HT-29 (cell line): Measurements from ENCODE around the gene EXOSC7. TPM values are rescaled to one million over a fixed set of nuclear protein-coding genes. Genes with fewer than 3 reads are reported as not detected.

Experiments used
- DNase-seq: peaks from one replicate; pipeline ENCODE4 v3.0.0-alpha.2; 2015; ENCODE audit warnings: low spot score
- total RNA-seq: library from RNA; depleted of rRNA; stranded (reverse); fragments of >200 nt; shearing (Covaris generic); gene quantifications from 2 replicates; pipeline ENCODE4 v1.2.3, GENCODE V29; 2014

The EXOSC7 gene
- total RNA-seq, 1 experiment from 2014 or later: 35.2 TPM

DNA sequence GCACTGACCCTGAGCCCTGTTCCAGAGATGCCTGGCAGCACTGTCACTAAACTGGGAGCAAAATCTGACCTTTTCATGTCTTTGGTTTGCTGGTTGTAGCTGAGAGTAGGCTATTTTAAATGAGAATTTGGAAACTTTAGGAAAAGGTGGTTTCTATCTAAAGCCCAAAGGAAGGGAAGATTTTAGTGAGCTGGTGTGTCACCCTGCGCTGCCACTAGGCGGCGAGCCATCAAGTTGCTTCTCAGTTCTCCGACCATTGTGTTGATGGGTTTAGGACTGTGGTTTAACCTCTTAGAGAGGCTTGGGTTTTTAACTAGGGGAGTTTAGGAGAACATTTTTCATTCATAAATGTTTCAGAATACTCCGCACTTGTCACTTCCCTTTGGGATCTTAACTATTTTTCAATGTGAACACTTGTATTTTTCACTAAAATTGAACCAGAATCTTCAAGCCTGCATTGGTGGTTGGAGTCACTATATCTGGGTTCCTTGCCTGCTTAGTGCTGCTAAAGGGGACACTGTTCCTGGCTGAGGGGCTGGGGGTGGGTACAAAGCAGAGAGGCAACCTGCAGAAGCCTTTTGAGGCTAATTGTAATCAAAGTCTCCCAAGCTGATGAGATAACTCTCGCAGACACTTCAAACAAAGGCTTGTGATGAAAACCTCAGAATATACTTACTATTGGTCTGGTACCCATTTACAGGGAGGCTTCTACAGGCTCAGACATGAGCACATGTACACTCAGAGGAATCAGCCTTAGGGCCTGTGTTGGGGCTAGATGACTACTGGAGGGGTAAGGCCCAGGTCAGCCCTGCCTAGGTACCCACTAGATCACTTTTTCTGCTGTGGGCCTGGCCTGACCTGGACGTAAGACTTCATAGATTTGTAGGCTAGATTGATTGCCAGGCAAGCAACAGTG is 16.8 kb downstream of the EXOSC7 start:
- peak; percentile 40 for DNase-seq

DNA sequence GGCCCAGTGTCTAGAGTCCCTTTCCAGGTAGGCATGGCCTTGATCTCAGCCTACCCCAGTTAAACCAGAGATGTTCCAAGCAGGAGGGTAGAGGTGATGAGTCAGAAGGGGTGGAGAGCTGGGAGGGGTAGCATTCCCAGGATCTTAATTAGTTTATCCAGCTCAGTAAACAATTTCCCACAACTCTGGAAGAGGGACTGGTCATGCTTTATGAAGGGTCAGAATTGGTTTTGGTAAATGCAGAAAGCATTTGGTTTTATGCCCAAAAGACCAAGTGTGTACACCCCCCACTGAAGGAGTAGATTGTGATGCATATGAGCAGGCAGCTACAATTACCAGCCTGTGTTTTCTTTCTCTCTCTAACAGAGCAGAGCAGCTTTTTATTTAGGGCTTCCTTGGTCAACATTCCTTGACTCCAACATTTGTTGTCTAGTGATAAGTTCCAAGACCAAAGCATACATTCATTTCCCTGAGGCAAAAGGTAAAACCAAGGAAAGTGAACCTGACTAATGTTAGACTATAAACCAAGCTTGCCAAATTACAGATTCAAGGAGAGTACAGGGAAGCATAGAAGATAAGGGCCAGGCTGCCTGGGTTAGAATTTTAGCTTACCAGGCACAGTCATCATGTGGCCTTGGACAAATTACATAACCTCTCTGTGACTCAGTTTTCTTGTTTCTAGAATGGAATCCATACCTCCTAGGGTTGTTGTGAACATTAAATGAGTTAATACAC is 17.6 kb downstream of the EXOSC7 start:
- DNase-seq: peak; percentile 56

DNA sequence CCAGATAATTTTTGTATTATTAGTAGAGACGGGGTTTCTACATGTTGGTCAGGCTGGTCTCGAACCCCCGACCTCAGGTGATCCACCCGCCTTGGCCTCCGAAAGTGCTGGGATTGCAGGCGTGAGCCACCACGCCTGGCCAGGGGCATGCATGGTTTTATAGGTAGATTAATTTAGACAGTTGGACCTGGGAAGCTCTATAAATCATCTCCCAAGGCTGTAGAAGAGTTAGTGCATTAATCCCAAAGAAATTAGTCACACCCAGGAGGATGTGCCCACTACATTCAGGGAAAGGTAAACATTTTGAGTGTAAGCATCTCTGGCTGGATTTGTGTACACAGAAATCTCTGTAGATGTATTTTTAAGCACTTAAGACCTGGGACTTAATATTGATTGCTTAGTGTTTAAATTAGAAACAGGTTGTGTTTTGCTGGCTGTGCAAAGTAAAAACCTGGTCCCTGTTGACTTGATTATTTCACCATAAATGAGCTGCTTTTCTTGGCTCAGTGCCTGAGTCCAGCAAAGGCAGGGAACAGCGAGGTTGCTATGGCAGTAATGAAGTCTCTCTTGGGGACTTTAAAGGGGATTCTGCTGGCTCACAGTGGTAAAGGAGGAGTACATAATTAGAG is 19.2 kb downstream of the EXOSC7 start:
- no peak for DNase-seq

DNA sequence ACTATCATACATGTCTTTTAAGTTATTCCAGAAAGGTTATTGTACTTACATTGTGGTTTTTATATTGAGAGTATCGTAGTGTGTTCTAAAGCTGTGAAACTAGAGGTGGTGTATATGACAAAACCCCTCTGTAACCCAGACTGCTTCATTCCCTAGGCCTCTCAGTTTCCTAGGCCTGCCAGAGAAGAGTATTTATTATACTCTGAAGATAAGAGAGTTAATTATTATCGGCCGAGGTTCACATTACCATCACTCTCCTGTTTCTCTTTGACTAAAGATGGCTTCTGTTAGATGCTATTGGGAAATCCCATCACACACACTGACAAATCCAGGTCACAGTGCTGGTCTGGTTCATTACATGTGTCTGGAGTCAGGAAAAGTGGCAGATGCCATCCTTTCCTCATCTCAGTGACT is 20.5 kb downstream of the EXOSC7 start:
- no peak for DNase-seq

DNA sequence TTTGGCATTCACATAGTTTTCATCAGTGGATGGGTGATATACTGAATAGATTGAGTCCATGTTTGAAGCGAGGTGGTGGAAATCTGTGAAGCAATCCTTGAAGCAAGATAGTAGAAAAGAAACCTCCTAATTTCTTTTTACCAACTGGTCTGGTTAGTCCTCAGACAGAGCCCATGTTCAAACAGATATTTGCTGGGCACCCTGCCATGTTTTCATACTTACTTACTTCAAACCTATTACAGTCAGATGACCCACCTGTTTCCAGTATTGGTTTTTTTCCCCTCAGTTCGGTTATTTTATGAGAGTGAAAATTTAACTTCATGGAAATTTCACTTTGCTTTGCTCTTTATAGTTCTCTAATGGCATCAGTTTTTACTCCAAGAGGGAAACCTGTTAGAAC is 23.7 kb downstream of the EXOSC7 start:
- DNase-seq: no peak

DNA sequence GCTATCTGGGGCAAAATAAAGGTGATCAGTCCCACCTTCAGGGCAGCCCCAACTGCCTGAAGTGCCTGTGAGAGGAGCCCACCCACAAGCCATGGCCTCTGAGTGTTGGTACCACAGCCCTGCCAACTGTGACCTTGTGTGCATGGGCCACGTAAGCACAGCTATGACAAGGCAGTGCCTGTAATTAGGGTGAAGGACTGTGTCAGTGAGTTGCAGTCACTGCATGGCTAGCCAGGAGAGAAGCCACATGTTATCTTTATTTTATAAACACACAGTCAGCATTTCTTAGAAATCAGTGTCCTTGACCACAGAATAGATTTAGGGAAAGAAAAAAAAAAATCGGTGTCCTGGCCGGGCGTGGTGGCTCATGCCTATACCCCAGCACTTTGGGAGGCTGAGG is 24.8 kb downstream of the EXOSC7 start:
- no peak for DNase-seq

DNA sequence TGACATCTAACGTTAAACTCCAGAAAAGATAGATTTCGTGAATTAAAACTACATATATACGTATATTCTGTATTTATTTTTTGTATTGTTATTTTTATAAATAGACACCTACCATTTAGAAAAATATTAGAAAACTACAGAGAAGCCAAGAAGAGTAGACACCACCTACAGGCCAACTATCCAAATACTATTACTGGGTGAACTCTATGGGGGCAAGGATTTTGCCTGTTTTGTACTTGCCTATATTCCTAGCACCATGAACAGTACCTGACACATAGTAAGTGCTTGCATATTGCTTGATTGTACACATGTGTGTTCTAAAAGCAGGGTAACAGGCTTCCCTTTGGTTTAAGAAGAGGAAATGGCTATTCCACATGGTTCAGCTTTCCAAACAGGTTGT is 25.7 kb downstream of the EXOSC7 start:
- DNase-seq: no peak

DNA sequence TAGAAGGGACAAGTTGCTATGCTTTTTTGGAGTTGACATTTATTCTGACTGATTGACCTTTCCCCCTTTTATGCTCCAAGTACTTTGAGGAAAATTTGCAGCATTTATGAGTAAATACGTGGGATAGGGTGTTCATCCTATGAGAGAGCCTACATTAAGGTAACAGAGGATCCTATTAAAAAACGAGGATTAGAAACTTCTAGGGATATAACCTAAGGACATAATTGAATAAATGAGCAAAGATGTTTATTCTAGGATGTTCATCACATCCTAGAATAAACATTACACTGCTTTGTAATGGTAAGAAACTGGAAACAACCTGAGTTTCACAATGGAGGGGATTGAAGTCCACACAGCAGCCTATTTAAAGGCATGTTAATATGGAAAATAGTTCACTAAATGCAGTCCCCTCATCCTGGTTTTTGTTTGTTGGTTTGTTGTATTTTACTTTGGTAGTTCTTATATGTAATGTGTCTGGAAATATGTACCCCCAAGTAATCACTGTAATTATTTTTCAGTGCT is 26.2 kb downstream of the EXOSC7 start:
- no peak for DNase-seq

DNA sequence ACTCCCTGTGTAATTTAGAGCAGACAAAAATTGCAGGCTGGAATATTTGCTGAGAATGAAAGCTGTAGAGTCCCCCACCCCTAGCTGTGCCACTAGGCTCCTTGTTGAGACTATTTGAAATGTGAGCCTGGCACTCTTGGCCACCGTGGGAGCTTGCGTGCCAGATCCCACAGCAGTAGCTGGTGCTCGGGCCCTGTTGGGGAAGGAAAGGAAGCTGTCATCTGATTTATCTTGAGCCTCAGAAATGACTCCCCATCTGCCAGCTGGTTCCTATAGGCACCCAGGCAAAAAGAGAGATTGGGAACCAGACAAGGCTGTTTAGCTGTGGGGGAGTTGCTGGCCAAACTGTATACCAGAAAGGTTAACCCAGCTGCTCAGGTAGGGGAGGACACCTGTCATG is 26.7 kb downstream of the EXOSC7 start:
- no peak for DNase-seq

DNA sequence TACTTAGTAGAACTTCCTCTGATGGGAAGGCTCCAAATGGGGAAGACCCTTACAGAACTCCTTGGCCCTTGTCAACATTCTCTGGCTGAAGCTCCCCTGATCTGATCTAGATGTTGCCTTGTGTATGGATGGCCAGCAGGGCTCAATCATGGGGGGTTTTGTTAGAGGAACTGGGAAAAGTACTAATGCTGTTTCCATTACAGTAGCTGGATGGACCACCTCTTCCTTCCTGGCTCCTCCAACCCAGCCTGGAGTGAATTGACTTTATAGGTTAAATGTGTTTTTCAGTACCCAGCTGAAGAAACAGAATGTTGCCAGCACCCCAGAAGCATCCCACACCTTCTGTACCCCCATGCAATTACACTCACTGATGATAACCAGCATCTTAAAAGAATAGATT is 27.4 kb downstream of the EXOSC7 start:
- DNase-seq: no peak

DNA sequence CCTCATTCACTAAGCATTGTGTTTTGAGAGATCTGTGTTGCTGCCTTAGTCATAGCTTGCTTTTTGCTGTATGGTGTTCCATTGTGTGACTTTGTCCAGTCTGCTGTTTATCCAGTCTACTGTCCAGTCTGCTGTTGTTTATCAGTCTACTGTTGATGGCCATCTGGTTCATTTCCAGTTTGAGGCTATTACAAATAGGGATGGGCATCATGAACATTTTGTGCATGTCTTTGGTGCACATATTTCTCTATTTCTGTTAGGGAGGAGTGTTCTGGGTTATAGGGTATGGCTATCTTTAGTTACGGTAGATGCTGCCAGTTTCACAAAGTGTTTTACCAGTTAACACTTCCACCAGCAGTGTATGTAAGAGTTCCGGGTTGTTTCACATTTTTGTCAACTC is 27.8 kb downstream of the EXOSC7 start:
- no peak for DNase-seq

DNA sequence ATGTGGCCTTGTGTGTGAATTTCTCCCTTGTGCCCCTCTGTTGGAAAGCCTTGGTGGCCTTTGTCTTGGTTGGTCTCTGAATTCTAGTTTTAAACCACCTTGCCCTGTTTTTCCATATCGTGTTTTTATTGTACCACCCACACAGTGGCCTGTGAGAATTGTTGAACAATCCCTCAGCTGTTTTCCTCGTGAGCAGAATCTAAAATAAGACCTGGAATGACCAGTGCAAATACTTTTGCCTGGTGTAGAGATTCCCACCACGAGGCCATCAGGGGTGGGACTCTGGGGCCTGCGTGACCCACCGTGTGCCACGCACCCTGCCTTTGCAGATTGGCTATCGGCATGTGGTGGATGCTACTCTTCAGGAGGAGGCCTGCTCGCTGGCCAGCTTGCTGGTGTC is 31.0 kb downstream of the EXOSC7 start:
- DNase-seq: no peak

DNA sequence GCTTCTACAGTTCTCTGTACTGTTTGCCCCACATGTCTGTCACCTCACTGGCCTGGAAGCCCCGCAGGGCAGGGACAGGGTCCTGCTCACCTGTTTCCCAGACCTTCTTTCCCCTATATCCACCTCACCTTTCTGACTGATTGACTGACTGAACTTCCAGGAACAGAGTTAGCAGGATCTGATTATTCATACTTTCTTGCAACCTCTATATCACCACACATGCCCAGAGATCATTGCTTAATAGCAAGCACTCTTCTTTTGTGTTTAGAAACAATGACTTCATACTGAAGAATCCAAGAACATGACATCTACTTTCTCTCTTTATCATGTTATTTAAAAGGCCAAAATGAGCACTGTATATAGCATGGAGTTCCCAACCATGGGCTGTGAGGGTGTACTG is 32.1 kb downstream of the EXOSC7 start:
- no peak for DNase-seq

DNA sequence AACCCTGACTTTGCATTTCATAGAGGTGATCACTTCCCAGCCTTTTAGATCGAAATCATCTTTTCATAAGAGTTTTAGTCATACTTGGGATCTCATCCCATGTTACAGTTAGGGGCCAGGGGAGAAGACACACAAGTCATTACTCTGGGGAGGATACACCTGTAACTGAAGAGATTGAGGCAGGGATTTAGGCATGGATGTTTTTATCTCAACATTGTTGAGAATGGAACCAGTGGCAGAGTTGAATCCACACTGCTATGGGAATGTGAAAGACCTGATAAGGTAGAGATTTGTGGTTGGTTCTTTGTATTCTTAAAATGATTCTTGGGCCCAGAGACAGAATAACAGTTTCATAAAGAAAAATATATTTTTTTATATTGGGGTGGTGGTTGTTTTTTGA is 33.8 kb downstream of the EXOSC7 start:
- no peak for DNase-seq

DNA sequence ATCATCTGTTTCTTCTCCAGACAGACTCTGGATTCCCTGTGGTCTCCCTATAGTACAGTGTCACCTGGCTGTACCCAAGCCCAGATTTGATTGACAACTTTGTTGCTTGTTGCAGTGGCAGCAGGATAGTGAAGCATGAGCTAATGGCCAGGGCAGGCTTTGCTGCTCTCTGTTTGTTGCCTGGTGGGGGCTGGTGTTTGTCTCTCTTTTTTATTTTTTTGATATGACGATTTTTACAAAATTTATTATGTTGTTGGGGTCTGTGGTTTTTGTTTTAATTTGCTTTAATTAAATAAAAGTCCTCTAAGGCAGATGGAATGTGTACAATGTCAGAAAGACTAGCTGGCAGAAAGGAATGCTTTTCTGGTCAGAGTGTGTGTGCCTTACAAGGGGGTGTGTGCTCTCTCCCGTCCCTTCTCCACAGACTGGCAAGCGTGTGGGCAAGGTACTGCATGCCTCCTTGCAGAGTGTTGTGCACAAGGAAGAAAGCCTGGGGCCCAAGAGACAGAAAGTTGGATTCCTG is 34.8 kb downstream of the EXOSC7 start:
- DNase-seq: no peak

DNA sequence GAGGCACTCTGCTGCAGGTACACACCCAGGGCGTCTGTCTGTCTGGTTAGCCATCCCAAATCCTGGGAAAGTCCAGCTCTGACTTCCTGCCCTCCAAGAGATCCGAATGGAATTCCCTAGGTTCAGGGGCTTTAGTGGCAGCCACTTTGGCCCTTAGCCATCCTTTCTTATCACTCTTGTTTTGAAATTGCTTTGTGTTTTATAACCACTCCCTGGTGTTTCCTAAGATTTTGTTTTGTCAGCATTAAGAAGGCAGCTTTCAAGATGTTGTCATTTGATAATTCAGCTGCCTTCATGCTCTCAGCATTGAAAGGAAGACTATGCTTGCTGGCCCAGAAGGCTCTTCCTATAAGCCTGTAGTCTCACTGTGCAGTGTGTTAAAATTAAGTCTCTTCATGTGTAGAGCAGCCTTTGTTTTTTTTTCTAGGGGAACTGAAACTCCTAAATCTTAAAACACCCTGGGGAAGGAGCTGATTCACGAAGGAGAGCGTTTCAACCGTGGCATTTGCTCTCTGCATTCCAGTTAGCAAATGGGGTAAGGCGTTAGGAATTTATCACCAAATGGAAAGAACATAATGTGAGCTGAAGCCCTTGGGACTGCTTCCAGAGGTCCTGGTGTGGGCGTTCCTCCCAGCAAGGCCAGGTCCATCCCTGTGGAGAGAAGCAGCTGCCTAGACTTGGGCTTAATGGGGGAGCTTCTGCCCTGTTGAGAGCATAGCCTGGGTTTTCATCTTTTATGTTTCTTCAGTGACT is 35.9 kb downstream of the EXOSC7 start:
- DNase-seq: no peak

DNA sequence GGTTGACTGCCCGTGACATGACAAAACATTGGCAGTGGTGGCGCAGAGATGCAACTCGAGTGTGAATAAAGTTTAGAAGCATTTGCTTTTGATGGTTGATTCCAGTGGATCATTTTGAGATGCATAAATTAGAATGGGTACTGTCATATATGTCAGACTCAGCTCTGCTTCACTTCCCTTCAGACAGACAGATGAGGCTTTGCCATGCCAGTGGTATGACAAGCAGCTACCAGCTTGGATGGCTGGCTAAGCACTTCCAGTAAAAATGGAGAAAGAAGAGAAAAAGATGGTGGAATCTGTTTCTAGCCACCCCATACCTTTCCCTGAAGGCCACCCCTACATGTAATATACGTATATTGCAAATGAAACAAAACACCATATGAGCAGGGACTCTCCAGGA is 36.5 kb downstream of the EXOSC7 start:
- no peak for DNase-seq

DNA sequence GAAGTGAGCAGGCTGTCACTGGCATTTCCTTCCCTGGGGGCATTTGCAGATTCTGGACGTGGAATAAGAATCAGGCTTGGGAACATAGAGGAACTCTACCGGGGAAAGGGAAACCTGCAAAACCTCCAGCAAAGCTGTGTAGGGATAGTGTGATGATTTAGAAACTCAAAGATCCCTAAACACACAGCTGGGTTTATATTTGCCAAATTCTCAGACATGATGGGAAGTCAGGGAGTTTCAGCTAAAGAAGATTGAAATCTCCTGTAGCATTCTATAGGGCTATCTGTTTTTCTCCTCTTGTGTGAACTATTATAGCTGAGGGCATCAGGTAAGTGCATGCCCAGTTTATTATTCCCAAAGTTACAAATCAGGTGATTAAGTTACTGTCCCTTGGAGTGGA is 40.9 kb downstream of the EXOSC7 start:
- DNase-seq: no peak

DNA sequence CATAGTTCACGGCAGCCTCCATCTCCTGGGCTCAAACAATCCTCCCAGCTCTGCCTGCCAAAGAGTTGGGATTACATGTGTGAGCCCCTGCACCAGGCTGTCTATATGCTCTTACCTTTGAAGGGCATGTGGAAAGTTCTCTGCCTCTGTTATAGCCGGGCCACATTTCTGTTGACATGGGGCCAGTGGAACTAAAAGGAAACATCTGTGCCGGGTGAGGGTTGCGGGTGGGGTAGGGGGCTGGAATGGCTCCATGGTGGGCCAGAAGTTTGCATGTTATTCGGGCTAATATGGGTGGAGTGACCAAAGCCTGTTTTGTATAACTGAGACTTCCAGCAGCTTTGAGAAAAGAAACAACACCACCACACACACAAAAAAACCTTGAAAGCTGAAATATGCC is 41.8 kb downstream of the EXOSC7 start:
- no peak for DNase-seq

DNA sequence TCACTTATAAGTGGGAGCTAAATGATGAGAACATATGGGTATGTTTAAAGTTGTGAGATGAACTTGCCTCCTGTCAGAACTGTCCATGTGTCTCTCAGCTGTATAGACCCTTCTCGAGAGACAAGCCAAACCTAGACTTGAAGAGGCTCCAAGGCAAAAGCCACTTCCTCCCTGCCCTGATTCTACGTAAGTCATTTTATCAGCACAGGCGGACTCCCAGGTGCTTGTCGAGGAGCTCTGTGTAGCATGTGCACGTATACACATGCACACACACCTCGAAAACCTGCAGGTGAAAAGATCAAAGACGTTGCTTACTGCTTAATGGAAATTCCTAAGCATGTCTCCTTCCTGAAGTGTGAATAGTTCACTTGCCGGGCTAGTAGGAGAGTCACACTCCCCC is 44.5 kb downstream of the EXOSC7 start:
- DNase-seq: no peak
